ELR (cell line): ENCODE measurements around the gene TRIM62.

ENCODE experiments used
- DNase-seq: peaks from one replicate; pipeline ENCODE4 v3.0.0-alpha.2; 2015; ENCODE audit warnings: low read depth

The TRIM62 gene

DNA sequence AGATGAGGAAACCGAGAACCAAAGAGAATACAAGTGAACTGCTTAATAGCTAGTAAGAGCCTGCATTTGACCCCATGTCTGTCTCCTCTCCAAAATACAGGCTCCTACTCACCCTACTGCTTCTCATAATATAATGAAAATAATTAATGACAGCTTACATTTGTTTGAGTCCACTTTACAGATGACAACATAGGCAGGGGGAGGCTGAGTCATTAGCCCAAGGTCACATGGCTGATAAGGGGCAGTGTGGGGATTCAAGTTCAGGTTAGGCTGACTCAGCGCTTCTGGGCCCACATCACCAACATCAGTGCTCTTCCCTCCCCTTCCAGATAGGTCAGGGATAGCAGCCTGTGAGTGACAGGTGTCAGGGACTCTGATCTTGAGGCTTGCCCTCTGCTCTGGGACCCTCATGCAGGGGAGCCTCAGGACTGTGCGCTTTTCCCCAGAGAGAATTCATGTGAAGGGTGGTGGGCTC is 84.7 kb downstream of the TRIM62 start:
- peak; percentile 53 for DNase-seq

DNA sequence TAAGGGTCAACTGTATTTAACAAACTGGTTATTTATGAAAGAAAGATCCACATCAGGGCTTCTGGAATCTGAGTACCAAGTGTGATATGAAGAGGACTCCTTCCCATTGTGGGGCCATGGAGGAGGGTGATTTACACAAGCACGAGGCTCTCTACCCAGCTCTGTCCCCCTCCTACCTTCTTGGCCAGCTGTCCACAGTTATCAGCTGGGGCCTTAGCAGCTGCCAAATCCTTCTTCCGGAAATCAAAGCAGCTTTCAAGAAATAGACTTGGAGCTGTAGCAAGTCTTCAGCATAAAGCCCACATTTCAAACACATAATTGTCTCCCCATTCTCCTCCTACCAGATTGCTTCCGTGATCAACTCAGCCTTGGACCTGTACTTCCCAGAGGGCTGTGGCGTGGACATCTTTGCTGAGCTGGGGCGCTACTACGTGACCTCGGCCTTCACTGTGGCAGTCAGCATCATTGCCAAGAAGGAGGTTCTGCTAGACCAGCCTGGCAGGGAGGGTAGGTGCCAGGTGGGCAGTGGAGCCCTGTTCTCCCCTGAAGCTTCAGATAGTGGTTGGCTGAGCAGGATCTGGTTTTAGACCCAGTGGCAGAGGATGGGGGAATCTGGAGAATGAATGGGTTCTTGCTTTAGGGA is 85.4 kb downstream of the TRIM62 start:
- no peak for DNase-seq
